K562 (cell line): ENCODE results near the gene CYP2R1.

Experiments used
- FOS ChIP-seq: IDR thresholded peaks from 3 replicates; pipeline ENCODE4 v1.6.1; 2011; ENCODE audit not compliant: insufficient read length; ENCODE audit errors: extremely low read depth
- TF ChIP-seq, protein P1 (sequence below), 2 experiments: fragments of 450-650 bp; formaldehyde crosslinking in 1 of 2; IDR thresholded peaks; 2 replicates each; pipeline versions ENCODE4 v1.4.0 to v1.6.1; 2014 to 2020; ENCODE audit warnings: mild to moderate bottlenecking in 2 of 2, borderline replicate concordance in 1 of 2, low read depth in 1 of 2
- TF ChIP-seq, protein P2 (sequence below), 3 experiments: IDR thresholded peaks in 2 of 3; conservative IDR thresholded peaks in 1 of 3; 2 replicates each; pipeline ENCODE4 v1.5.1; 2011 to 2012; ENCODE audit warnings: low read length in 3 of 3, mild to moderate bottlenecking in 3 of 3, control low read depth in 2 of 3, improper control_type of control experiment in 1 of 3, inconsistent platforms in 1 of 3, low read depth in 1 of 3, mixed read lengths in 1 of 3, moderate library complexity in 1 of 3; ENCODE audit not compliant: insufficient read depth in 2 of 3

DNA sequence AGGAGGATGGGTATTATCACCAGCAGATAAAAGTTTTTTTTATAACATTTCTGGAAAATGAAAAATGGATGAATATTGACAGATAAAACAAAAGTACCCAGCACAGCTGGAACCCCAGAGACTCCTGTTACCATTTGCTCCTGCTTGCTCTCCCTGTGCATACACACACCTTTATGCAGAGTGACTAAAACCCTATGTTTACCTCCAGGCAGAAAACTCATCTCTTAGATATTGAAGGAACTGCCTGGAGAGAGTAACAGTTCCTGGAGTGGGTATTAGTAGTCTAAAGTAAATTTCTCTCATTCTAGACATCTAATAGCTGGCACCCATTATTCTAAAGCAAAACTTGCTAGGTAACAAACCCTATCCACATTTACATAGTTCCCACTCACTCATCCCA, 38.0 kb downstream of the CYP2R1 start:
- TF ChIP-seq, protein P1, sequence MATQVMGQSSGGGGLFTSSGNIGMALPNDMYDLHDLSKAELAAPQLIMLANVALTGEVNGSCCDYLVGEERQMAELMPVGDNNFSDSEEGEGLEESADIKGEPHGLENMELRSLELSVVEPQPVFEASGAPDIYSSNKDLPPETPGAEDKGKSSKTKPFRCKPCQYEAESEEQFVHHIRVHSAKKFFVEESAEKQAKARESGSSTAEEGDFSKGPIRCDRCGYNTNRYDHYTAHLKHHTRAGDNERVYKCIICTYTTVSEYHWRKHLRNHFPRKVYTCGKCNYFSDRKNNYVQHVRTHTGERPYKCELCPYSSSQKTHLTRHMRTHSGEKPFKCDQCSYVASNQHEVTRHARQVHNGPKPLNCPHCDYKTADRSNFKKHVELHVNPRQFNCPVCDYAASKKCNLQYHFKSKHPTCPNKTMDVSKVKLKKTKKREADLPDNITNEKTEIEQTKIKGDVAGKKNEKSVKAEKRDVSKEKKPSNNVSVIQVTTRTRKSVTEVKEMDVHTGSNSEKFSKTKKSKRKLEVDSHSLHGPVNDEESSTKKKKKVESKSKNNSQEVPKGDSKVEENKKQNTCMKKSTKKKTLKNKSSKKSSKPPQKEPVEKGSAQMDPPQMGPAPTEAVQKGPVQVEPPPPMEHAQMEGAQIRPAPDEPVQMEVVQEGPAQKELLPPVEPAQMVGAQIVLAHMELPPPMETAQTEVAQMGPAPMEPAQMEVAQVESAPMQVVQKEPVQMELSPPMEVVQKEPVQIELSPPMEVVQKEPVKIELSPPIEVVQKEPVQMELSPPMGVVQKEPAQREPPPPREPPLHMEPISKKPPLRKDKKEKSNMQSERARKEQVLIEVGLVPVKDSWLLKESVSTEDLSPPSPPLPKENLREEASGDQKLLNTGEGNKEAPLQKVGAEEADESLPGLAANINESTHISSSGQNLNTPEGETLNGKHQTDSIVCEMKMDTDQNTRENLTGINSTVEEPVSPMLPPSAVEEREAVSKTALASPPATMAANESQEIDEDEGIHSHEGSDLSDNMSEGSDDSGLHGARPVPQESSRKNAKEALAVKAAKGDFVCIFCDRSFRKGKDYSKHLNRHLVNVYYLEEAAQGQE (IDR thresholded peaks at IDR 0.05; ENCODE audit: borderline replicate concordance): no peak
- TF ChIP-seq, protein P1 (CRISPR knock-in tag; IDR thresholded peaks at IDR 0.05; ENCODE audit: low read depth): no peak
- TF ChIP-seq, protein P2, sequence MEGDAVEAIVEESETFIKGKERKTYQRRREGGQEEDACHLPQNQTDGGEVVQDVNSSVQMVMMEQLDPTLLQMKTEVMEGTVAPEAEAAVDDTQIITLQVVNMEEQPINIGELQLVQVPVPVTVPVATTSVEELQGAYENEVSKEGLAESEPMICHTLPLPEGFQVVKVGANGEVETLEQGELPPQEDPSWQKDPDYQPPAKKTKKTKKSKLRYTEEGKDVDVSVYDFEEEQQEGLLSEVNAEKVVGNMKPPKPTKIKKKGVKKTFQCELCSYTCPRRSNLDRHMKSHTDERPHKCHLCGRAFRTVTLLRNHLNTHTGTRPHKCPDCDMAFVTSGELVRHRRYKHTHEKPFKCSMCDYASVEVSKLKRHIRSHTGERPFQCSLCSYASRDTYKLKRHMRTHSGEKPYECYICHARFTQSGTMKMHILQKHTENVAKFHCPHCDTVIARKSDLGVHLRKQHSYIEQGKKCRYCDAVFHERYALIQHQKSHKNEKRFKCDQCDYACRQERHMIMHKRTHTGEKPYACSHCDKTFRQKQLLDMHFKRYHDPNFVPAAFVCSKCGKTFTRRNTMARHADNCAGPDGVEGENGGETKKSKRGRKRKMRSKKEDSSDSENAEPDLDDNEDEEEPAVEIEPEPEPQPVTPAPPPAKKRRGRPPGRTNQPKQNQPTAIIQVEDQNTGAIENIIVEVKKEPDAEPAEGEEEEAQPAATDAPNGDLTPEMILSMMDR (IDR thresholded peaks at IDR 0.05 in 2 of 3, conservative IDR thresholded peaks at IDR 0.05 in 1 of 3; ENCODE audit: insufficient read depth in 2 of 3, low read depth in 1 of 3, low read length in 3 of 3): no peak
- TF ChIP-seq FOS: no peak
